ENCODE results near the gene CDK6. TPM values are rescaled to one million over a fixed set of nuclear protein-coding genes. Genes with fewer than 3 reads are reported as not detected.

CDK6 gene
- total and polyA plus RNA-seq, 2 of the 8 experiments (the other 6 are each of a cell fraction or from before 2014, with no cell fraction given) = 5.9 to 18.9 TPM

- H2BK120ac ChIP-seq (replicated peaks; ENCODE audit: low read depth, low read length) = no peak overlapping the region
- H3K79me1 ChIP-seq (ENCODE audit: low read depth, low read length) = no peaks in the 10 kb centered on the region
- no peak for FAIRE-seq
- no peaks in the 10 kb centered on the region for H3K79me2 ChIP-seq (ENCODE audit: control insufficient read depth in 1 of 2, insufficient read depth in 2 of 2, low read length in 2 of 2)
- no peak for DNase-seq (ENCODE audit: low read depth in 1 of 2, low spot score in 2 of 2)
- H3K27me3 ChIP-seq (replicated peaks in 1 of 4; ENCODE audit: control insufficient read depth in 3 of 4, extremely low read depth in 1 of 4, insufficient read depth in 3 of 4, low read length in 3 of 4) = no peaks in the 10 kb centered on the region
- no peaks in the 10 kb centered on the region for H4K20me1 ChIP-seq (replicated peaks in 1 of 2; ENCODE audit: control insufficient read depth in 1 of 2, insufficient read depth in 2 of 2, low read length in 2 of 2)
- no peaks in the 10 kb centered on the region for H3K36me3 ChIP-seq (ENCODE audit: control insufficient read depth in 2 of 4, insufficient read depth in 4 of 4, low read length in 3 of 4)
- H3K4me3 ChIP-seq (ENCODE audit: extremely low read depth in 1 of 4, insufficient read depth in 2 of 4, low read depth in 3 of 4, low read length in 4 of 4) = no peak overlapping the region
- no peak overlapping the region for H2BK20ac ChIP-seq (ENCODE audit: low read length)
- no peak overlapping the region for H3K4ac ChIP-seq (replicated peaks; ENCODE audit: insufficient read length, low read depth, low read length)
- ChIA-PET POLR2A (ENCODE audit: partially characterized antibody) (no interaction called here), CTCF (ENCODE audit: partially characterized antibody) (no interaction called here)
- no peak overlapping the region for H3K14ac ChIP-seq (ENCODE audit: insufficient read length)
- no peak overlapping the region for H3K23ac ChIP-seq (ENCODE audit: insufficient read length)
- TF ChIP-seq TCF12 (IDR thresholded peaks at IDR 0.05; ENCODE audit: low read depth, low read length) (no peak), CEBPB (IDR thresholded peaks at IDR 0.05; ENCODE audit: low read depth, low read length) (no peak), POU5F1 (IDR thresholded peaks at IDR 0.05; ENCODE audit: low read depth, low read length) (no peak), POLR2AphosphoS5 (IDR thresholded peaks at IDR 0.05; ENCODE audit: low read depth, low read length) (no peak), USF2 (IDR thresholded peaks at IDR 0.05; ENCODE audit: low read length) (no peak), JUN (IDR thresholded peaks at IDR 0.05; ENCODE audit: low read depth, low read length) (no peak), CTBP2 (IDR thresholded peaks at IDR 0.05; ENCODE audit: borderline replicate concordance, insufficient read depth, insufficient read length, low read length) (no peak), SP4 (IDR thresholded peaks at IDR 0.05; ENCODE audit: low read length) (no peak), EP300 (IDR thresholded peaks at IDR 0.05; ENCODE audit: borderline replicate concordance in 1 of 2, low read depth in 2 of 2, low read length in 2 of 2) (no peak), BRCA1 (IDR thresholded peaks at IDR 0.05; ENCODE audit: low read depth, low read length) (no peak), JUND (IDR thresholded peaks at IDR 0.05; ENCODE audit: low read length) (no peak), POLR2A (IDR thresholded peaks at IDR 0.05; ENCODE audit: control extremely low read depth in 1 of 2, low read depth in 2 of 2, low read length in 2 of 2) (no peak), RBBP5 (IDR thresholded peaks at IDR 0.05; ENCODE audit: borderline replicate concordance, low read depth, low read length) (no peak)
- no peak overlapping the region for H3K56ac ChIP-seq (replicated peaks; ENCODE audit: insufficient read length, low read depth, low read length)
- H3K27ac ChIP-seq (ENCODE audit: low read depth, low read length) = no peak overlapping the region
- no peaks in the 10 kb centered on the region for H3K4me1 ChIP-seq (replicated peaks in 1 of 4; ENCODE audit: control insufficient read depth in 3 of 4, insufficient read depth in 4 of 4, low read length in 3 of 4)
- H4K5ac ChIP-seq (ENCODE audit: insufficient read length, low read depth, low read length) = no peak overlapping the region
- no peak overlapping the region for H2BK15ac ChIP-seq (ENCODE audit: low read length)
- H4K8ac ChIP-seq (ENCODE audit: extremely low read depth, insufficient read depth, low read length) = no peak overlapping the region
- no peak overlapping the region for H3K9ac ChIP-seq (replicated peaks in 1 of 4; ENCODE audit: extremely low read depth in 1 of 4, low read depth in 3 of 4, low read length in 3 of 4)
- no peak overlapping the region for H3K4me2 ChIP-seq (ENCODE audit: insufficient read depth in 1 of 2, low read depth in 2 of 2, low read length in 2 of 2)
- WGBS, 2 experiments (ENCODE audit: extremely low coverage in 1 of 2, insufficient coverage in 1 of 2, insufficient read length in 1 of 2, insufficient replicate concordance in 2 of 2, low coverage in 1 of 2, low lambda C conversion rate in 2 of 2, missing lambda C conversion rate in 1 of 2) = 93% methylated on average over 2 of the region's 2 CpGs; no CpG with 5 or more reads in 1 of the 2 experiments
- H2AFZ ChIP-seq (ENCODE audit: low read length) = no peak overlapping the region
- no peaks in the 10 kb centered on the region for H3K9me3 ChIP-seq (ENCODE audit: insufficient read depth in 2 of 2, low read depth in 1 of 2, low read length in 1 of 2)
- H3K18ac ChIP-seq (ENCODE audit: extremely low read depth, low read length) = no peak overlapping the region
- no peak overlapping the region for H2AK5ac ChIP-seq (ENCODE audit: low read depth, low read length)
- no peak overlapping the region for H2BK5ac ChIP-seq (ENCODE audit: low read depth, low read length)
- no peak overlapping the region for H4K91ac ChIP-seq (replicated peaks; ENCODE audit: insufficient read length, low read length)
- no peak overlapping the region for H2BK12ac ChIP-seq (ENCODE audit: low read depth, low read length)
- no peaks in the 10 kb centered on the region for H3K23me2 ChIP-seq (ENCODE audit: low read depth, low read length)
These were observed 10.9 kb upstream of the CDK6 start for GRCh38 chr7:92847305-92847704.

Data from H1 (cell line).